Stomach smooth muscle (tissue), 2 donors: Measurements from ENCODE around the gene SOX8.

Experiments used
- H3K27ac ChIP-seq: one replicate; pipeline ENCODE4 v1.7.0; 2013; ENCODE audit warnings: mild to moderate bottlenecking, low read length, inconsistent platforms
- H3K27me3 ChIP-seq, 2 donors: one replicate each; pipeline ENCODE4 v1.7.0; 2013; ENCODE audit warnings: low read length in 2 of 2; ENCODE audit not compliant: insufficient read depth in 2 of 2, control insufficient read depth in 1 of 2
- H3K36me3 ChIP-seq, 2 donors: one replicate each; pipeline ENCODE4 v1.7.0; 2013; ENCODE audit warnings: low read length in 2 of 2; ENCODE audit not compliant: control insufficient read depth in 2 of 2, insufficient read depth in 2 of 2
- H3K4me1 ChIP-seq: one replicate; pipeline ENCODE4 v1.7.0; 2013; ENCODE audit warnings: low read length; ENCODE audit not compliant: control insufficient read depth, insufficient read depth
- H3K4me3 ChIP-seq, 2 donors: one replicate each; pipeline ENCODE4 v1.7.0; 2013; ENCODE audit warnings: low read length in 2 of 2
- H3K9ac ChIP-seq, 2 donors: one replicate each; pipeline ENCODE4 v1.7.0; 2013; ENCODE audit warnings: low read length in 2 of 2, mild to moderate bottlenecking in 1 of 2
- H3K9me3 ChIP-seq, 2 donors: one replicate each; pipeline ENCODE4 v1.7.0; 2013; ENCODE audit warnings: low read length in 2 of 2; ENCODE audit not compliant: control insufficient read depth in 2 of 2
- donor health status: healthy.
- donor health status: Pancreatic carcinoma.

SOX8 gene

GRCh38 chr16:1035066-1035415 lies 53.5 kb downstream of the SOX8 start:
- H3K27me3 ChIP-seq, result peaks cover 20 to 37% of the 10 kb centered on the region in 2 donors
- H3K9me3 ChIP-seq, result peaks cover 0 to 8% of the 10 kb centered on the region in 2 donors
- no peaks in the 10 kb centered on the region for H3K36me3 ChIP-seq
- H3K4me3 ChIP-seq, result no peak overlapping the region
- H3K4me1 ChIP-seq, result no peaks in the 10 kb centered on the region
- no peak overlapping the region for H3K9ac ChIP-seq
- no peak overlapping the region for H3K27ac ChIP-seq

- no peak overlapping the region for H3K27ac ChIP-seq
- peaks cover 20 to 30% of the 10 kb centered on the region in 2 donors for H3K27me3 ChIP-seq
- H3K36me3 ChIP-seq, result no peaks in the 10 kb centered on the region
- no peak overlapping the region for H3K4me3 ChIP-seq
- peaks cover 0 to 8% of the 10 kb centered on the region in 2 donors for H3K9me3 ChIP-seq
- H3K4me1 ChIP-seq, result no peaks in the 10 kb centered on the region
- no peak overlapping the region for H3K9ac ChIP-seq
Observed at GRCh38 chr16:1036166-1036565, 54.6 kb downstream of the SOX8 start.
